Osteoblast (primary cell): ENCODE data around the gene MRGPRX4. TPM values are rescaled to one million over a fixed set of nuclear protein-coding genes. Genes with fewer than 3 reads are reported as not detected.
A peak's percentile ranks its signal among the peaks of the same experiment; 100 is the strongest.

Source experiments
- DNase-seq: peaks from one replicate; pipeline ENCODE4 v3.0.0; 2011; ENCODE audit warnings: low spot score, mixed read lengths; ENCODE audit not compliant: insufficient read length; ENCODE audit errors: missing footprints
- H2AFZ ChIP-seq: 2 replicates; pipeline ENCODE4 v1.6.0; 2011; ENCODE audit warnings: mild to moderate bottlenecking, low read length
- H3K27ac ChIP-seq: 2 replicates; pipeline ENCODE4 v1.5.1; 2011; ENCODE audit warnings: mild to moderate bottlenecking, low read depth, low read length, moderate library complexity
- H3K27me3 ChIP-seq: 2 replicates; pipeline ENCODE4 v1.6.0; 2012; ENCODE audit warnings: mild to moderate bottlenecking, control low read depth, inconsistent platforms, low read length, moderate library complexity; ENCODE audit not compliant: insufficient read depth
- H3K36me3 ChIP-seq: 2 replicates; pipeline ENCODE4 v1.5.1; 2011; ENCODE audit warnings: mild to moderate bottlenecking, low read length, control low read depth, moderate library complexity; ENCODE audit not compliant: insufficient read depth
- H3K4me1 ChIP-seq: 2 replicates; pipeline ENCODE4 v1.5.1; 2011; ENCODE audit warnings: mild to moderate bottlenecking, low read length, control low read depth, moderate library complexity; ENCODE audit not compliant: insufficient read depth
- H3K4me2 ChIP-seq: 2 replicates; pipeline ENCODE4 v1.6.0; 2011; ENCODE audit warnings: mild to moderate bottlenecking, low read length; ENCODE audit not compliant: insufficient read depth
- H3K4me3 ChIP-seq: fragments of 200-600 bp; sonication (generic); 3 replicates; pipeline ENCODE4 v1.5.1; 2012; ENCODE audit warnings: mild to moderate bottlenecking, low read length, inconsistent platforms; ENCODE audit not compliant: insufficient read depth
- H3K79me2 ChIP-seq: 2 replicates; pipeline ENCODE4 v1.6.0; 2012; ENCODE audit warnings: mild to moderate bottlenecking, low read length, control low read depth, inconsistent platforms; ENCODE audit not compliant: insufficient read depth
- H3K9me3 ChIP-seq: 2 replicates; pipeline ENCODE4 v1.5.1; 2011; ENCODE audit warnings: low read depth, low read length, control low read depth
- H4K20me1 ChIP-seq: 2 replicates; pipeline ENCODE4 v1.6.0; 2012; ENCODE audit warnings: mild to moderate bottlenecking, low read length, control low read depth; ENCODE audit not compliant: insufficient read depth
- CTCF ChIP-seq: IDR thresholded peaks from 2 replicates; pipeline ENCODE4 v1.5.1; 2011; ENCODE audit warnings: mild to moderate bottlenecking, low read depth, low read length, moderate library complexity; ENCODE audit errors: extremely low read depth
- total RNA-seq: library from RNA; depleted of rRNA; stranded (reverse); fragments of >200 nt; gene quantifications from 2 replicates; pipeline ENCODE4 v1.2.3, GENCODE V29; 2012

Gene MRGPRX4
- total RNA-seq, 1 donor, result not detected

GRCh38 chr11:18145837-18146236, 26.8 kb upstream of the MRGPRX4 start:
- Histone ChIP-seq H3K27me3 (no peaks in the 10 kb centered on the region), H3K4me3 (no peak overlapping the region), H3K36me3 (no peaks in the 10 kb centered on the region), H3K4me2 (no peak overlapping the region), H2AFZ (no peak overlapping the region), H4K20me1 (no peaks in the 10 kb centered on the region), H3K79me2 (no peaks in the 10 kb centered on the region), H3K27ac (no peak overlapping the region), H3K4me1 (no peaks in the 10 kb centered on the region), H3K9me3 (no peaks in the 10 kb centered on the region)
- no peak for DNase-seq
- TF ChIP-seq CTCF, result no peak

DNA sequence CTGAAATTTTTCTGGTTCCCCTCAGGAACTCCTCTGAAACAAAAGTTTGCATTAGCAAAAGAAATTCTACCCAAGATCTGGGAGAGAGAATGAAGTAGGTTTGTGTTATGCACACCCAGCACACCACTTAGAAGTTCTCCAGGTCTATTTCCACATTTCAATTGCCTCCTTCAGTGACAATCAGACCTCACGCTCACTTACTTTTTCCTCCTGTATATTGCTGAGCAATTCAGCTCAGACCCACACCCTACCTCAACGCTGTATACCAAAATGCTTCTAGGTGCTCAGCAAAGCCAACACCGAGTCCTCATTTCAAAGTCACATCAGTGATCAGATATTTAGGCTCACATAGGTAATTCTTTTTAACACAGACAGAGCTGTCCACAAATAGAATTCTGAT, 21.1 kb upstream of the MRGPRX4 start:
- Histone ChIP-seq H3K79me2 (no peaks in the 10 kb centered on the region), H3K9me3 (no peaks in the 10 kb centered on the region), H3K4me3 (no peak overlapping the region), H3K4me1 (no peaks in the 10 kb centered on the region), H3K27ac (no peak overlapping the region), H3K4me2 (no peak overlapping the region), H3K27me3 (peaks cover 2% of the 10 kb centered on the region), H2AFZ (no peak overlapping the region), H3K36me3 (no peaks in the 10 kb centered on the region), H4K20me1 (no peaks in the 10 kb centered on the region)
- TF ChIP-seq CTCF, result no peak
- DNase-seq, result no peak

DNA sequence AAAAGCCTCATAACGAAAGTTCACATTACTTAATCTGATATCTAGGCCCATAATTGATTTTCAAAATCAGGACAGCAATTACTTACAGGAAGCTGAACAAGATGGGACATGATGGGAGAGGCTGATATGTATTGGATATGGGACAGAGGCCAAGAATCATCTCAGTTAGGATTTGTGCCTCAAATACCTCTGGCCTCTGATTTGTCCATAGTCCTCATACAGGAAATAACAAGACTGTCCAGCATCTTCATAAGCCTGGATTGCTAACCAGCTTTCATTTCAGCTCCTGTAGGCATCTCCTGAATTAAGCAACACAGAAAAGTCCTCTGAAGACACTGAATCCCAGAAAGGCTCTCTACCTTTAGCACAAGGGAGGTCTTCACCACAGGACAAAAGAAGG, 4.3 kb upstream of the MRGPRX4 start:
- Histone ChIP-seq H3K79me2 (no peaks in the 10 kb centered on the region), H3K36me3 (no peaks in the 10 kb centered on the region), H3K27me3 (no peaks in the 10 kb centered on the region), H3K4me1 (no peaks in the 10 kb centered on the region), H3K27ac (no peak overlapping the region), H4K20me1 (no peaks in the 10 kb centered on the region), H3K4me3 (no peak overlapping the region), H3K4me2 (no peak overlapping the region), H3K9me3 (no peaks in the 10 kb centered on the region), H2AFZ (no peak overlapping the region)
- no peak for TF ChIP-seq CTCF
- DNase-seq, result no peak

DNA sequence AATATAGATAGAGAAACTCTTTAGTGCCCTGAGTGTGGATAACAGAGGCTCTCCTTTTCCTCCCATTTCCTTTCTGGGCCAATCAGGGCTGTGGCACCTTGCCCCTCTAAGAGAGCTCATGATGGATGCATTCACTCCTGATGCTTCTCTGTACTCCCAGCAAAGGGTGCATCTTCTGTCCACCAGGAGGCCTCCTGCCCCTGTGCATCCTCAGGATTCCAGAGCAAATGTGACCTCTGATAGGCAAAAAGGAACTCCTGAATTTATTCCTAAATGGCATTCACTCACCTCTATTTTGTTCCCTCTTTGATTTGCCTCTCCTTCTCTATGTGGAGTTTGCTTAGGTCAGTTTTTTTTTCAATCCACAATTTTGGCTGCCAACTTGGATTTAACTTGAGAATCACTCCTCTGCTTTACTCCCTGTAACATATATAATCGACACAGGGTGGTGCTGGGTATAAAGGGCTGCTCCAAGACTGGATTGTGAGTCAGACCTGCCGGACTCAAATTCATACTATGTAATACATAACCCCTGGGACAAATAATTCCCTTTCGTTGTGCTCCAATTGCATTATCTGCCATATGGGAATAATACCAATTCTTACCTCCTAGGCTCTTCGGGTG, 1.1 kb upstream of the MRGPRX4 start:
- Histone ChIP-seq H4K20me1 (no peaks in the 10 kb centered on the region), H3K4me2 (no peak overlapping the region), H3K27me3 (peaks cover 9% of the 10 kb centered on the region), H3K4me3 (no peak overlapping the region), H3K4me1 (no peaks in the 10 kb centered on the region), H3K9me3 (no peaks in the 10 kb centered on the region), H2AFZ (no peak overlapping the region), H3K36me3 (no peaks in the 10 kb centered on the region), H3K79me2 (no peaks in the 10 kb centered on the region), H3K27ac (no peak overlapping the region)
- peak; percentile 77 for DNase-seq
- TF ChIP-seq CTCF, result peak; percentile 71
